ENCODE data around the gene INPP5D.

The INPP5D gene

GRCh38 chr2:233084488-233084887 is 24.3 kb downstream of the INPP5D start:
- Histone ChIP-seq H3F3A (ENCODE audit: insufficient read depth) (peaks cover 68% of the 10 kb centered on the region), H3K9me3 (ENCODE audit: insufficient read depth, low read length) (no peaks in the 10 kb centered on the region), H3K4me3 (ENCODE audit: insufficient read depth, low read length, poor library complexity, severe bottlenecking) (peak overlapping the region; percentile 1), H3K36me3 (ENCODE audit: low read length) (peaks cover 7% of the 10 kb centered on the region; the same call in 1 of the 2 replicates), H3K27ac (ENCODE audit: low read depth, low read length) (peak overlapping the region; percentile 93), H3K4me2 (ENCODE audit: low read depth, low read length, poor library complexity, severe bottlenecking) (peak overlapping the region; percentile 70), H3K27me3 (ENCODE audit: low read length) (no peaks in the 10 kb centered on the region), H3K9ac (ENCODE audit: low read length) (peak overlapping the region; percentile 57), H3K9me2 (replicated peaks; ENCODE audit: insufficient read depth, low read length) (no peaks in the 10 kb centered on the region), H2AFZ (ENCODE audit: low read depth, low read length, severe bottlenecking) (no peak overlapping the region), H3K79me2 (ENCODE audit: insufficient read depth, low read length) (peaks cover 77% of the 10 kb centered on the region), H4K20me1 (ENCODE audit: low read depth, low read length) (no peaks in the 10 kb centered on the region)
- TF ChIP-seq EZH2phosphoT487 (conservative IDR thresholded peaks at IDR 0.05; ENCODE audit: low read length) (no peak), CTCF (IDR thresholded peaks at IDR 0.05; ENCODE audit: insufficient read depth, low read length, poor library complexity, severe bottlenecking) (no peak)

GRCh38 chr2:233085037-233085838 is 25.1 kb downstream of the INPP5D start:
- Histone ChIP-seq H3K36me3 (ENCODE audit: low read length) (peaks cover 7% of the 10 kb centered on the region; the same call in 1 of the 2 replicates), H3K9me2 (replicated peaks; ENCODE audit: insufficient read depth, low read length) (no peaks in the 10 kb centered on the region), H3K4me2 (ENCODE audit: low read depth, low read length, poor library complexity, severe bottlenecking) (peak overlapping the region; percentile 70), H3F3A (ENCODE audit: insufficient read depth) (peaks cover 61% of the 10 kb centered on the region), H3K9ac (ENCODE audit: low read length) (peak overlapping the region; percentile 57), H3K4me3 (ENCODE audit: insufficient read depth, low read length, poor library complexity, severe bottlenecking) (no peak overlapping the region), H3K27ac (ENCODE audit: low read depth, low read length) (peak overlapping the region; percentile 93), H2AFZ (ENCODE audit: low read depth, low read length, severe bottlenecking) (no peak overlapping the region), H3K79me2 (ENCODE audit: insufficient read depth, low read length) (peaks cover 84% of the 10 kb centered on the region), H3K27me3 (ENCODE audit: low read length) (no peaks in the 10 kb centered on the region), H4K20me1 (ENCODE audit: low read depth, low read length) (no peaks in the 10 kb centered on the region), H3K9me3 (ENCODE audit: insufficient read depth, low read length) (no peaks in the 10 kb centered on the region)
- no peak for TF ChIP-seq EZH2phosphoT487 (conservative IDR thresholded peaks at IDR 0.05; ENCODE audit: low read length)
- TF ChIP-seq CTCF (IDR thresholded peaks at IDR 0.05; ENCODE audit: insufficient read depth, low read length, poor library complexity, severe bottlenecking) = no peak

- H3K36me3 ChIP-seq (ENCODE audit: low read length) = peaks cover 7% of the 10 kb centered on the region; the same call in 1 of the 2 replicates
- H3K79me2 ChIP-seq (ENCODE audit: insufficient read depth, low read length) = peaks cover 89% of the 10 kb centered on the region
- H3K4me3 ChIP-seq (ENCODE audit: insufficient read depth, low read length, poor library complexity, severe bottlenecking) = no peak overlapping the region
- peaks cover 55% of the 10 kb centered on the region for H3F3A ChIP-seq (ENCODE audit: insufficient read depth)
- TF ChIP-seq CTCF (IDR thresholded peaks at IDR 0.05; ENCODE audit: insufficient read depth, low read length, poor library complexity, severe bottlenecking) (no peak), EZH2phosphoT487 (conservative IDR thresholded peaks at IDR 0.05; ENCODE audit: low read length) (no peak)
- no peaks in the 10 kb centered on the region for H3K9me2 ChIP-seq (replicated peaks; ENCODE audit: insufficient read depth, low read length)
- H3K9me3 ChIP-seq (ENCODE audit: insufficient read depth, low read length) = no peaks in the 10 kb centered on the region
- peak overlapping the region; percentile 93 for H3K27ac ChIP-seq (ENCODE audit: low read depth, low read length)
- H3K4me2 ChIP-seq (ENCODE audit: low read depth, low read length, poor library complexity, severe bottlenecking) = peak overlapping the region; percentile 70
- H3K9ac ChIP-seq (ENCODE audit: low read length) = peak overlapping the region; percentile 57
- H3K27me3 ChIP-seq (ENCODE audit: low read length) = no peaks in the 10 kb centered on the region
- no peaks in the 10 kb centered on the region for H4K20me1 ChIP-seq (ENCODE audit: low read depth, low read length)
- no peak overlapping the region for H2AFZ ChIP-seq (ENCODE audit: low read depth, low read length, severe bottlenecking)
These were observed 25.7 kb downstream of the INPP5D start for GRCh38 chr2:233085839-233086150.

All from SU-DHL-6 (cell line).